ENCODE data around the gene TUBG2. TPM values are rescaled to one million over a fixed set of nuclear protein-coding genes. Genes with fewer than 3 reads are reported as not detected.

TUBG2 gene
- total RNA-seq, 3 donors from 2014 or later, result 19.2 to 27.9 (median 26.1) TPM

GRCh38 chr17:42674755-42675347, 15.8 kb downstream of the TUBG2 start:
- peaks cover 12 to 23% of the 10 kb centered on the region in 2 donors for H3K4me1 ChIP-seq
- no peaks in the 10 kb centered on the region for H3K9me3 ChIP-seq
- H3K4me3 ChIP-seq, result peak overlapping the region; percentile 87 to 94 (median 89)
- H3K27me3 ChIP-seq, result no peaks in the 10 kb centered on the region
- H3K36me3 ChIP-seq, result no peaks in the 10 kb centered on the region
- TF ChIP-seq CTCF (IDR thresholded peaks at IDR 0.05), result no peak
- TF ChIP-seq POLR2A (IDR thresholded peaks at IDR 0.05), result no peak
- TF ChIP-seq POLR2AphosphoS5 (IDR thresholded peaks at IDR 0.05), result no peak
- DNase-seq (ENCODE audit: low spot score in 2 of 2), result no peak
- peak overlapping the region; percentile 96 for H3K27ac ChIP-seq
- intact Hi-C loops (cut with DNase I; ENCODE audit: low total_unique reads), result loop anchor here (5.0 to 10.0 kb wide), 2 partner anchors 100 to 347 kb away; partner anchors contain the start of genes PSMC3IP and VAT1

GRCh38 chr17:42675348-42675964, 16.4 kb downstream of the TUBG2 start:
- peak overlapping the region; percentile 87 to 94 (median 89) for H3K4me3 ChIP-seq
- H3K9me3 ChIP-seq, result no peaks in the 10 kb centered on the region
- intact Hi-C loops (cut with DNase I; ENCODE audit: low total_unique reads), result loop anchor here (10.0 kb wide), 1 partner anchor 101 kb away; the partner anchor contains the start of gene PSMC3IP
- peak overlapping the region; percentile 96 for H3K27ac ChIP-seq
- H3K27me3 ChIP-seq, result no peaks in the 10 kb centered on the region
- H3K4me1 ChIP-seq, result peaks cover 12 to 28% of the 10 kb centered on the region in 2 donors
- H3K36me3 ChIP-seq, result no peaks in the 10 kb centered on the region
- no peak for DNase-seq (ENCODE audit: low spot score in 2 of 2)
- TF ChIP-seq POLR2AphosphoS5 (IDR thresholded peaks at IDR 0.05) (no peak), POLR2A (IDR thresholded peaks at IDR 0.05) (no peak), CTCF (IDR thresholded peaks at IDR 0.05) (no peak)

- intact Hi-C loops (cut with DNase I; ENCODE audit: low total_unique reads), result loop anchor here (2.0 to 10.0 kb wide), 2 partner anchors 57 to 101 kb away; partner anchors contain the start of gene PSMC3IP
- peak; percentile 19 for TF ChIP-seq POLR2A (IDR thresholded peaks at IDR 0.05)
- no peak for TF ChIP-seq CTCF (IDR thresholded peaks at IDR 0.05)
- peak; percentile 55 to 87 (median 65) for TF ChIP-seq POLR2AphosphoS5 (IDR thresholded peaks at IDR 0.05)
- Histone ChIP-seq H3K4me1 (peaks cover 12 to 28% of the 10 kb centered on the region in 2 donors), H3K36me3 (no peaks in the 10 kb centered on the region), H3K27me3 (no peaks in the 10 kb centered on the region), H3K4me3 (peak overlapping the region; percentile 87 to 94 (median 89)), H3K27ac (peak overlapping the region; percentile 96), H3K9me3 (no peaks in the 10 kb centered on the region)
- DNase-seq (ENCODE audit: low spot score in 2 of 2), result peak; percentile 75 to 84
These were observed 16.9 kb downstream of the TUBG2 start for GRCh38 chr17:42675965-42676423.

GRCh38 chr17:42676424-42677011, 17.4 kb downstream of the TUBG2 start, which contains the start of gene PLEKHH3:
TSS of gene PLEKHH3 (minus strand) at chr17:42676994. CDS start at chr17:42676563, 431 bp downstream.
- H3K36me3 ChIP-seq, result no peaks in the 10 kb centered on the region
- peaks cover 12 to 28% of the 10 kb centered on the region in 2 donors for H3K4me1 ChIP-seq
- intact Hi-C loops (cut with DNase I; ENCODE audit: low total_unique reads), result loop anchor here (2.0 to 10.0 kb wide), 2 partner anchors 58 to 102 kb away; partner anchors contain the start of gene PSMC3IP
- no peaks in the 10 kb centered on the region for H3K27me3 ChIP-seq
- no peaks in the 10 kb centered on the region for H3K9me3 ChIP-seq
- H3K4me3 ChIP-seq, result peak within 1 kb of the TSS; percentile 87 to 94 (median 89)
- peak within 1 kb of the TSS; percentile 96 for H3K27ac ChIP-seq
- TF ChIP-seq POLR2A (IDR thresholded peaks at IDR 0.05), result peak; percentile 46
- no peak for TF ChIP-seq CTCF (IDR thresholded peaks at IDR 0.05)
- TF ChIP-seq POLR2AphosphoS5 (IDR thresholded peaks at IDR 0.05), result peak in 2 of 3 donors; percentile 7 to 9
- DNase-seq (ENCODE audit: low spot score in 2 of 2), result no peak

Measured in breast epithelium (tissue), 4 donors.